Measurements from ENCODE around the gene STXBP5. TPM values are rescaled to one million over a fixed set of nuclear protein-coding genes. Genes with fewer than 3 reads are reported as not detected.

STXBP5 gene
- total RNA-seq, 4 donors from 2014 or later = 20.8 to 34.4 (median 23.1) TPM

DNA sequence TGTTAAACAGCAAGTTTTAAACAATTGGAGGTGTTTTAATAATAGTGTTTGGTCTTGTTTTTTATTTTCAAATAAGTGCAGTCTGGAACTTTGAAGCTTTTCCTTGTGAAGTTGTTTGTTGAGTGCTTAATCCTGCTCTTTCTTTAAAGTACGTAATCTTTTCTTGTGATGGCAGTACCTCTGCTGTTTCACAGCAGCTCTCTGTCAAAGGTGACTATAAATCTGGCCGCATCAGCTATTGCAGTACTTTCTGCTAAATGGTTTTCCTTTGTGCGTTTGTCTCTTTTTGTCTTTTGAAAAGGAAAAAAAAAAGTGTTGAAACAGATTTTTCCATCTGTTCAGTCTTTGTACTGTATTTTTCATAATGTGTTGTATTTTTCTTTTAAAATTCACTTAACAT, 12.7 kb downstream of the STXBP5 start:
- no peaks in the 10 kb centered on the region for H3K36me3 ChIP-seq
- no peaks in the 10 kb centered on the region for H3K4me1 ChIP-seq
- no peak overlapping the region for H3K27ac ChIP-seq
- H3K9me3 ChIP-seq = no peaks in the 10 kb centered on the region
- no peaks in the 10 kb centered on the region for H3K27me3 ChIP-seq
- TF ChIP-seq POLR2A (IDR thresholded peaks at IDR 0.05) = no peak
- TF ChIP-seq, protein P1, sequence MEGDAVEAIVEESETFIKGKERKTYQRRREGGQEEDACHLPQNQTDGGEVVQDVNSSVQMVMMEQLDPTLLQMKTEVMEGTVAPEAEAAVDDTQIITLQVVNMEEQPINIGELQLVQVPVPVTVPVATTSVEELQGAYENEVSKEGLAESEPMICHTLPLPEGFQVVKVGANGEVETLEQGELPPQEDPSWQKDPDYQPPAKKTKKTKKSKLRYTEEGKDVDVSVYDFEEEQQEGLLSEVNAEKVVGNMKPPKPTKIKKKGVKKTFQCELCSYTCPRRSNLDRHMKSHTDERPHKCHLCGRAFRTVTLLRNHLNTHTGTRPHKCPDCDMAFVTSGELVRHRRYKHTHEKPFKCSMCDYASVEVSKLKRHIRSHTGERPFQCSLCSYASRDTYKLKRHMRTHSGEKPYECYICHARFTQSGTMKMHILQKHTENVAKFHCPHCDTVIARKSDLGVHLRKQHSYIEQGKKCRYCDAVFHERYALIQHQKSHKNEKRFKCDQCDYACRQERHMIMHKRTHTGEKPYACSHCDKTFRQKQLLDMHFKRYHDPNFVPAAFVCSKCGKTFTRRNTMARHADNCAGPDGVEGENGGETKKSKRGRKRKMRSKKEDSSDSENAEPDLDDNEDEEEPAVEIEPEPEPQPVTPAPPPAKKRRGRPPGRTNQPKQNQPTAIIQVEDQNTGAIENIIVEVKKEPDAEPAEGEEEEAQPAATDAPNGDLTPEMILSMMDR (IDR thresholded peaks at IDR 0.05) = no peak
- TF ChIP-seq POLR2AphosphoS5 (IDR thresholded peaks at IDR 0.05) = no peak
- TF ChIP-seq EP300 (IDR thresholded peaks at IDR 0.05) = no peak
- WGBS, 2 donors (ENCODE audit: low coverage in 1 of 2) = 72 to 80% methylated on average over 3 of the region's 3 CpGs
- no peak for ATAC-seq
- H3K4me3 ChIP-seq = no peak overlapping the region

DNA sequence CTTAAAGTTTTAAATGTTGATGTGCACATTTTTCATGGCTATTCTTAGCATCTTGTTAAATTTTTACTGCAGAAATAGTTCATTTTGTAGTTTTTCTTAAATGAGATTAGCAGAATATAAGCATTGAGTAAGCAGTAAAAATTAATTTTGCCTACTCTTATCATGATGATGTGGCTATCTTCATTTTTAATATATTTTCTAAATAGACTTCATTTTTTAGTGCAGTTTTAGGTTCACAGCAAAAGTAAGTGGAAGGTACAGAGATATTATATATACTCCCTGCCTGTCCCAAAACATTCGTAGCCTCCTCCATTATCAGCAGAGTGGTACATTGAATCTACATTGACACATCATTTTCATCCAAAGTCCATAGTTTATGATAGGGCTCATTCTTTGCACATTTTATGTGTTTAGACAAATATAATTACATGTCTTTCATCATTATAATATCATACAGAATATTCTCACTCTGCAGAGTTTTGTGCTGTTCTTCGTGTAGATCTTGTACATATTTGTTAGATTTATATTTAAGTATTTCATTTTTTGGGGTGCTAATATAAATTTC, 13.7 kb downstream of the STXBP5 start:
- no peaks in the 10 kb centered on the region for H3K36me3 ChIP-seq
- H3K4me1 ChIP-seq = no peaks in the 10 kb centered on the region
- ATAC-seq = no peak
- H3K27me3 ChIP-seq = no peaks in the 10 kb centered on the region
- no peak overlapping the region for H3K27ac ChIP-seq
- no peaks in the 10 kb centered on the region for H3K9me3 ChIP-seq
- WGBS, 2 donors (ENCODE audit: low coverage in 1 of 2) = 89 to 100% methylated on average over 2 of the region's 2 CpGs
- no peak for TF ChIP-seq POLR2AphosphoS5 (IDR thresholded peaks at IDR 0.05)
- TF ChIP-seq, protein P1 (IDR thresholded peaks at IDR 0.05) = no peak
- TF ChIP-seq EP300 (IDR thresholded peaks at IDR 0.05) = no peak
- no peak for TF ChIP-seq POLR2A (IDR thresholded peaks at IDR 0.05)
- no peak overlapping the region for H3K4me3 ChIP-seq

DNA sequence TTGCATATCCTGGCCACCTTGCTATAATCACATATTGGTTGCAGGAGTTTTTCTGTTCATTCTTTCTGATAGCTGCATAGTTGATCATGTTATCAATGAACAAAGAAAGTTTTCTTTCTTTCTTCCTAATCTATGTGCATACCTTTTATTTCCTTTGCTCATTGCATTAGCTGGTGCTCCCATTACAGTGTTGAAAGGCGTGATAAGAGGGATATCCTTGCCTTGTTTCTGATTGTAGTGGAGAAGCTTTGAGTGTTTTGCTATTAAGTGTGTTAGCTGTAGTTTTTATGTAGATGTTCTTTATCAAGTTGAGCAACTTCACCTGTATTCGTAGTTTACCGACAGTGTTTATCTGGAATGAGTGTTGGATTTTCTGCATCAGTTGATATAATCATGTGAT, 14.6 kb downstream of the STXBP5 start:
- WGBS, 2 donors (ENCODE audit: low coverage in 1 of 2) = 100% methylated on average over 3 of the region's 3 CpGs

DNA sequence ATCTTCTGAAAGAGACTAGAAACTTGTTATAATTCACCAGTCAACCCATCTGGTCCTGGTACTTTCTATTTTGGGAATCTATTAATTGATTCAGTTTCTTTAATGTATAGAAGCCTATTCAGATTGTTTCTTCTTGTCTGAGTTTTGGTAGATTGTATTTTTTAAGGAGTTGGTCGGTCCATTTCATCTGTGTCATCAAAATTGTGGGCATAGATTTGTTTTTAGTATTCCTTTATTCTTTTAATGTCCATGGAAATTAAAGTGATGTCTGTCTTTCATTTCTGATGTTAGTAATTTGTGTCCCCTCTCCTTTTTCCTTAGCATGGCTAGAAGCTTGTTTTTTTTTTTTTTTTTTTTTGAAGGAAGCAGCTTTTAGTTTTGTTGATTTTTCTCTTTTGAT, 15.2 kb downstream of the STXBP5 start:
- H3K4me1 ChIP-seq = no peaks in the 10 kb centered on the region
- TF ChIP-seq POLR2A (IDR thresholded peaks at IDR 0.05) = no peak
- TF ChIP-seq, protein P1 (IDR thresholded peaks at IDR 0.05) = no peak
- TF ChIP-seq POLR2AphosphoS5 (IDR thresholded peaks at IDR 0.05) = no peak
- TF ChIP-seq EP300 (IDR thresholded peaks at IDR 0.05) = no peak
- no peak for ATAC-seq
- H3K27ac ChIP-seq = no peak overlapping the region
- 100% methylated on average over 1 of the region's 1 CpG for WGBS, 2 donors (ENCODE audit: low coverage in 1 of 2)
- no peaks in the 10 kb centered on the region for H3K9me3 ChIP-seq
- H3K4me3 ChIP-seq = no peak overlapping the region
- H3K36me3 ChIP-seq = no peaks in the 10 kb centered on the region
- H3K27me3 ChIP-seq = no peaks in the 10 kb centered on the region

More for the DNA sequence above, 14.6 kb downstream of the STXBP5 start:
- Histone ChIP-seq H3K27me3 (no peaks in the 10 kb centered on the region), H3K9me3 (no peaks in the 10 kb centered on the region), H3K4me3 (no peak overlapping the region), H3K4me1 (no peaks in the 10 kb centered on the region), H3K27ac (no peak overlapping the region), H3K36me3 (no peaks in the 10 kb centered on the region)
- no peak for ATAC-seq
- TF ChIP-seq POLR2AphosphoS5 (IDR thresholded peaks at IDR 0.05) (no peak), POLR2A (IDR thresholded peaks at IDR 0.05) (no peak), EP300 (IDR thresholded peaks at IDR 0.05) (no peak)

DNA sequence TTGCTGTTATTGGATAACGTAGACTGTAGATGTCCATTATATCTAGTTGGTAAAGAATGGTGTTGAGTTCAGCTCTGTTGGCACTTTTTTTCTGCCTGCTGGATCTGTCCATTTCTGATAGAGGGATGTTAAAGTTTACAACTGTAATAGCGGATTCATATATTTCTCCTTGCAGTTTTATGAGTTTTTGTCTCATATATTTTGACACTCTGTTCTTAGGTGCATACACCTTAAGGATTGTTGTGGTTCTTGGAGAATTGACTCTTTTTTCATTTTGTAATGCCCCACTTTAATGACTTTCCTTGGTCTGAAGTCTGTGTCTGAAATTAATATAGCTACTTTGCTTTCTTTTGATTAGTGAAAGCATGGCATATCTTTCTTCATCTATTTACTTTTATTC, 16.1 kb downstream of the STXBP5 start:
- Histone ChIP-seq H3K4me1 (no peaks in the 10 kb centered on the region), H3K36me3 (no peaks in the 10 kb centered on the region), H3K27ac (no peak overlapping the region), H3K9me3 (no peaks in the 10 kb centered on the region), H3K27me3 (no peaks in the 10 kb centered on the region), H3K4me3 (no peak overlapping the region)
- 94 to 95% methylated on average over 2 of the region's 2 CpGs for WGBS, 2 donors (ENCODE audit: low coverage in 1 of 2)
- no peak for ATAC-seq
- TF ChIP-seq POLR2AphosphoS5 (IDR thresholded peaks at IDR 0.05) (no peak), POLR2A (IDR thresholded peaks at IDR 0.05) (no peak)

DNA sequence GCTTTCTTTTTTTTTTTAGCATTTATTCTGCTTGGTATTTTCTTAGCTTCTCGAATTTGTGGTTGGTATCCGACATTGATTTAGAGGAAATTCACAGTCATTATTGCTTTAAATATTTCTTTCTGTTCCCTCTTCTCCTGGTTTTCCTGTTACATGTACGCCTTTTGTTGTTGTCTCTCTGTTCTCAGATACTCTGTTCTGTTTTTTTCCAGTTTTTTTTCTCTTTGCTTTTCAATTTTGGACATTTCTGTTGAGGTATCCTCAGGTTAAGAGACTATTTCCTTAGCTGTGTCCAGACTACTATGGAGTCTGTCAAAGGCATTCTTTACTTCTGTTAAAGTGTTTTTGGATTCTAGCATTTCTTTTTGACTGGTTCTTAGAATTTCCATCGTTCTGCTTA, 17.5 kb downstream of the STXBP5 start:
- Histone ChIP-seq H3K27ac (no peak overlapping the region), H3K36me3 (no peaks in the 10 kb centered on the region), H3K9me3 (no peaks in the 10 kb centered on the region), H3K4me1 (no peaks in the 10 kb centered on the region), H3K27me3 (no peaks in the 10 kb centered on the region), H3K4me3 (no peak overlapping the region)
- 81 to 83% methylated on average over 4 of the region's 4 CpGs for WGBS, 2 donors (ENCODE audit: low coverage in 1 of 2)
- ATAC-seq = no peak
- TF ChIP-seq, protein P1 (IDR thresholded peaks at IDR 0.05) = no peak
- TF ChIP-seq POLR2AphosphoS5 (IDR thresholded peaks at IDR 0.05) (no peak), EP300 (IDR thresholded peaks at IDR 0.05) (no peak), POLR2A (IDR thresholded peaks at IDR 0.05) (no peak)
